ENCODE results near the gene GPRIN2. TPM values are rescaled to one million over a fixed set of nuclear protein-coding genes. Genes with fewer than 3 reads are reported as not detected.
A peak's percentile ranks its signal among the peaks of the same experiment; 100 is the strongest.
"Not testable (repeated sequence)": the region's sequence is repeated elsewhere in the genome, so short reads cannot be mapped to it uniquely, and the experiment has no call there.

The GPRIN2 gene
- total RNA-seq, 1 experiment from 2014 or later, result not detected

DNA sequence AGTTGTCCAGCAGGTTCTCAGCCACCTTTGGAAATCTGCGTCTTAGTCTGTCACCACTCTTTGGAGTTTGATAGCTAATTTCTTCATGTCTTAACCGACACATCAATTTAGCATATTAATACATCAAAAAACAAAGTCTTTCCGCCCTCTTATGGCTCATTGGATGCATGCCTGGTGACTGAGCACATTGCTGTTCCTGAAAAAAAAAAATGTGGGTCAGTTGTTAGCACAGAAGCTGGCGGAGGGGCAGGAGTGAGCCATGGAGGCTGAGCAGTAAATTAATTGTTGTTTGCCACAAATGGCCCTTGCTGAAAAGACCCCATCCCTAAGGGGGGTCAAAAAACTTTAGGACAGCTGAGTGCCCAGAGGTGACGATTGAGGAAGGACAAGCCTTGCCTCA, 16.9 kb upstream of the GPRIN2 start:
- DNase-seq (ENCODE audit: low spot score), result peak; percentile 11
- in situ Hi-C loops (cut with HindIII; ENCODE audit: low sequenced_read_pairs), result not testable (repeated sequence)

DNA sequence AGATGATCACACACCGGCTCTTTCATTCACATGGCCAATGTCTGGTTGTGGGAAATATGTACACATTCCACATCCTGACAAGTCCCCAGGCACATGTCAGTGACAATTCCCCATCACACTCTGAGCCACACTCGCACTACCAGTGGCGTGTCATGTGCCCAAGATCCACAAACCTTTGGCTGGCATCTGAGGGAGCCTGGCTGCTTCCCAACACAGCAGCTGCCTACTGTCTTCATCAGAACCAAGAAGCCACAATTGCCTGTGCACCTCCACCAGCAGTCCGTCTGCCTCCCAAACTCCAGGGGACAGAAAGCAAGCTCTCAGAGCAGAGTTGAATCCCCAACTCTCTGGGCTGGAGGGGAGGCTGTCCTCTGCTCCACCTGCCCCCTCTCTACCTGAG, 16.3 kb upstream of the GPRIN2 start:
- DNase-seq (ENCODE audit: low spot score); in situ Hi-C loops (cut with HindIII; ENCODE audit: low sequenced_read_pairs): not testable (repeated sequence)

DNA sequence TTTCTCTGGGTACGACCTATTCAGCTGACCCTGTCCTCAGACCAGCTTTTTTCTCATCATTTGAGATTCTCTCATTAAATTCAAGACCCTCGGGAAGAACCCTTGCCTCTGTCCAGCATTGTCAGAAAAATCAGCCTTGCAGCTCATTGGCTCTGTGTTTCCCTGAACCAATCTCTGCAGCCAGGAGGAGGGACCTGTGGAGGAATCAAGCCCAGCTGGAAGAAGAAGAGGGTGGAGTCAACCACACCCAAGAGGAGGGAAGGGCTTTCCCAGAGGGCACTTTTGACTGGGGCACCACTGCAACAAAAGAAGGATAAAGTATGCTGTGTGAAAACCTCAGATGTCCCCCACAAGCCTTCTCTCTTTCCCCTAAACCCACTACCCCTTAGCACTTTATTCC, 14.2 kb upstream of the GPRIN2 start:
- DNase-seq (ENCODE audit: low spot score); in situ Hi-C loops (cut with HindIII; ENCODE audit: low sequenced_read_pairs): not testable (repeated sequence)

DNA sequence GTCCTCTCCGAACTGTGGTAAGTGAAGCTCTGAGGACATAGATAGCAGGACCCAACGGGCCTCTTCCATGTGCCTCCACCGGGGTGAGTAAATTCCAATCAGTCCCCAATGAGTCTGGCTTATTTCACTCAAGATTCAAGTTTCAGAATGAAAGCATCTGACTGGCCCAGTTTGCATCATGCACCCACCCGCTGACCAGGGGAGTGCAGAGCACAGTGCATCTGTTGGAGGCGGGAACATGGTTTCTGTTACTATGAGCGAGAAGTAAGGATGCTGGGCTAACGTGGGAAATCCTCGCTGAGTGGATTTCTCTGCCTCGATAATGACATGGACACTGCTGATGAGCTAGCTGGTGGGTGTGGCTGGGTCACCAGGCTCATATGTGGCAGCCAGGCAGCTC, 10.7 kb upstream of the GPRIN2 start:
- in situ Hi-C loops (cut with HindIII; ENCODE audit: low sequenced_read_pairs); DNase-seq (ENCODE audit: low spot score): not testable (repeated sequence)

DNA sequence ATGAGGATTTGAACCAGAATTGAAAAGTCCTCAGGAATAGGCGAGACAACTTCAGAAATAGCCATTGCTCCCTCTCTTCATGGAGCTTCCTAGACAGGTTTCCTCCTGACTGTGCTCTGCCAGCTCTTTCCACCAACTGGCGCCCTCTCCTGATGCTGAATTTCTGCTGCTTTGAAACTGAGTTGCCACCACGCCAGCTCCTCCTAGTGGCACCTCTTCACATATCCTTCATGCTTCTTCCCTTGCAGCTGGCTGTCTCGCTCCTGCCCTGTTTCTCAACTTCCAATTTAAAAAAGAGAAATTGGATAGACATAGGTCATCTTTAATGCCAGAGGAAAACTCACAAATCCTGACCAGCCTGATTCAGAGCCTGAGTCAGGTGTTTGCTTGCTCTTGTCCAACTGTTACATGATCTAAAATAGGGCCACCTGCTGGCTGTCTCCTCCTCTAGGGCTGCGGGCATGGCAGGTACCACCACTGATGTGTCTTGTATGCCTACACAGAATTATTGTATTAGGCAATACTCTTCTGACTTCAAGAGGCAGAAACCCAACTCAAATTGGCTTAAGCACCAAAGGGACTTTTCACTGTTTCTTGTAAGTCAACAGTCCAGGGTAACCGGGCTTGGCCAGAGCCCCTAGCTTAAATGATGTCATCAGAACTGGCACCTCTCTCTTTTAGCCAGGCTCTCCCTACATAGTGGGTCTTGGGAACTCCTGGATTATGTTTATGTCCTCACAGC, 9.3 kb upstream of the GPRIN2 start:
- peak; percentile 88 for DNase-seq (ENCODE audit: low spot score)
- in situ Hi-C loops (cut with HindIII; ENCODE audit: low sequenced_read_pairs), result not testable (repeated sequence)

DNA sequence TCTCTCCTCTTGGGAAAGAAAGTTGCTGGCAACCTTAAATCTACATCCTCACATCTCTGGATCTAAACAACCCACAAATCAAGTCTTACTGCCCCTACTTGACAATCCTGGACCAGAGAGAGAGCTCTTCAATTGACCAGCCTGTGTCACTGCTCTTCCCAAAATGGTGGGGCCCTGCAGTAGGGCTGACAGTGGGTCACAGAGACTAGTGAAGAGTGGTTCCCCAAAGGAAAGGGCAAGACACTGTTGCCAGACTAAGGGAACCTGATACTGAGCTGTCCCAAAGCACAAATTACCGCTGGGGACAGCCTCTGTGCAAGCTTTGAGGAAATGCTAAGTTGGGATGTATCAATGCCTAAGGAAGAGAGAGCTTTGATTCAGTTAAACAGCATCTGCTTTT, 4.5 kb upstream of the GPRIN2 start:
- in situ Hi-C loops (cut with HindIII; ENCODE audit: low sequenced_read_pairs), result no loop called here

DNA sequence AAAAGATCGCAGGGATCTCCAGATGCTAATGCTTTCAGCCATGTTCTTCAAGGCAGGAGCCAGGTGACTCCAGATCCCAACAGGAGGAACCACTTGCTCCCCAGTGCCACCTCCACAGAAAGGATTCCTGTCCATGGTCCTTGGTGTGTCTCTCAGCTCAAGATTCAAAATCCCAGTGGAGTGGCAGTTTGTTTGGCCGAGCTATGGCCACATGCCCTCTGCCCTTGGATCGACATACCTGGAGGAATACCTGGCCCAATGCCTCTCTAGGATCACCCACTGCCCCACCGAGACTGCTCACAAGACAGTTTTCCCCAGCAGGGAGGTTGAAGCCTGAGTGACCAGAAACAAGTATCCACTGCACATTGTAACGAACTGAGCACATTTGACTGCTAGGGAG, 3.9 kb upstream of the GPRIN2 start:
- no peak for DNase-seq (ENCODE audit: low spot score)
- in situ Hi-C loops (cut with HindIII; ENCODE audit: low sequenced_read_pairs), result no loop called here

More for the DNA sequence above, 4.5 kb upstream of the GPRIN2 start:
- no peak for DNase-seq (ENCODE audit: low spot score)

DNA sequence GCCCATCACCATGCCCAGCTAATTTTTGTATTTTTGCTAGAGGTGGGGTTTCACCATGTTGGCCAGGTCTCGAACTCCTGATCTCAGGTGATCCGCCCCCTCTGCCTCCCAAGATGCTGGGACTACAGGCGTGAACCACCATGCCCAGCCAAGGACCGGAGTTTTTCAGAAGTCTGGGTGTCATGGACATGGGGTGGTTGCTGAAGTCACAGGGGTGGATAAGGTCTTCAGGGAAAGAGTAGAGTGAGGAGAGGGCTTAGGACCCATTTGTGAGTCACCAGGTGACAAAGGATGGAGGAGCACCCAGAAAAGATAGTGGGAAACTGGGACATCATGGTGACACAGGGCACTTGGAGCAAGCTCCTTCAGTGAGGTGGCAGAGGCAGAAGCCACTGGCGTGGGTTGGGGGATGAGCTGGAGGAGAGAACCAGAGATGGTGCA, 2.8 kb upstream of the GPRIN2 start:
- in situ Hi-C loops (cut with HindIII; ENCODE audit: low sequenced_read_pairs), result no loop called here
- DNase-seq (ENCODE audit: low spot score), result no peak

DNA sequence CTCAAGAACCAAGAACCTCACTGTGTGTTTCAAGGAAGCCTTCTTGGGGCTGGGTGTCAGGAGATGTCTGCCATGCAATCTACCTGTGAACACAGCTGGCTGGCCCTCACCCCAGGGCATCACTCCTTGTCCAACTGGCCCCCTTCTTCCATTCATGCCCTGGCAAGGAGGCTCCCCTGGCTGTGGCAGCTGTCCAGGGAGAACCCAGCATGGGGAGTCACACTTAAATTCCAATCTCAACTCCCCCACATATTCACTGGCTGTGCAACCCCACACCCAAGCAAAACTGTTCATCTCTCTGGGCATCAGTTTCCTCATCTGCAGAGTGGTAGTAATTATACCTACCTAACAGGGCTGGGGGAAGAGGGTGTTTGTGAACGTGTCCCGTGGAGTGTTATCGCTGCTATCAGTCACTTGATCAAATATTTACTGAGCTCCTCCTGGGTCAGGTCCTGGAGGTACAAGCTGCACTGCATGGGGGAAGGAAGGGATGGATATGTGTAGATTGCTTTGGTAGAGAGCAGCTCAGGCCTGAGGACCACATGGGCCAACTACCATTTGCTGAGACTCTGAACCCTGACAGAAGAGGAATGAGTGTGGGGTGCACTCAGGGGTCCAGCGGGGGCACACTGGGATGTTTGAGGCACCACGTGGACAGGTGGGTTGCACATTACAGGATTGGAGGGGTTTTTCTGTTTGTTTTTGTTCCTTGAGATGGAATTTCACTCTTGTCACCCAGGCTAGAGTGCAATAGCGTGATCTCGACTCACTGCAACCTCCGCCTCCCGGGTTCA, 2.1 kb upstream of the GPRIN2 start:
- no peak for DNase-seq (ENCODE audit: low spot score)

DNA sequence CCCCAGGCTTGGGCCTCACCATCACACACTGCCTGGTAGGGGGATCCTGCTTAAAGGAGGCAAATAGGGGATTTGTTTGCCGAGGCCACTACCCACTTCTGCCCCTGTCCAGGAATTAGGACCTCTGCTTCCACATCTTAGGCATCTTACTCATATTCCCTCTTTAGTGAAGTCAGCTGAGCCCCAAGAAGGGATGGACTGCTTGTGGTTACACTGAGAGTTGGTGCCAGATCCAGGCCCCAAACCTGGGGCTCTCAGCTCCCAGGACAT, 1.6 kb upstream of the GPRIN2 start:
- no peak for DNase-seq (ENCODE audit: low spot score)
- in situ Hi-C loops (cut with HindIII; ENCODE audit: low sequenced_read_pairs), result no loop called here

More for the DNA sequence above, 2.1 kb upstream of the GPRIN2 start:
- in situ Hi-C loops (cut with HindIII; ENCODE audit: low sequenced_read_pairs), result no loop called here

DNA sequence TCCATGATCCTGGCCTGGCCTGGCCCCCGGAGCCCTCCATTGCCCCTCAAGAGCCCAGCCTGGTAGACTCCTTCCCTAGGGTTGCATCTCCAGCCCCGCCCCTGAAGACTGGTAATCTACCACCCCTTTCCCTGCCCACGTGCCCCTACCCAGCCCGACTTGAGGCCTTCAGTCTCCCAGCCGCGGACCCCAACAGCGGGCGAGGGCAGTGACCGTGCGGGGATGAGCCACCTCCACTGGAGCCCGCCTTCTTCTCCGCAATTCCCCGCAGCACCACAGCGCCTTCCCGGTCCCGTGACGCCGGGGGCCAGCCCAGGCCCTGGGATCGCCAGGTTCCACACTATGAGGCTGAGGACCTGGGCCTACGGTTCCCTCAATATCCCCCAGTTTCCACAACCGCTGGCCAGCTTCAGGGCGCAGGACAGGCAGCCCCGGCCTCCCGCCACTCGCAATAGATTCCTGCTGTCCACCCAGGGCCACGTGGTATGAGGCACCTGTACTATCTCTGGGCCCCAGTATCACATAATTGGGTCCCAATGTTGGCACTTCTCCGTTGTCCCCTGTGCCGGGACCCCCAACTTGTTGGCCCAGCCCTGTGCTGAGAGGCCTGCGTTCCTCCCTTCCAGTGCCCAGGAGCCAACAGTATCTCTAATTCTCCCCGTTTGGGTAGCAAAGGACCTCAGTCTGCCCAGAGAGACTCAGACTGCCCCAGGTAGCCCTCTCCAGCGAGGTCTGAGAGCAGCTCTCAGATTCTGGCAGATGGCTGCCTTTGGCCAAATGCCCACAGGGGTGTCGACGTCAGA, 1.1 kb upstream of the GPRIN2 start:
- in situ Hi-C loops (cut with HindIII; ENCODE audit: low sequenced_read_pairs), result no loop called here
- no peak for DNase-seq (ENCODE audit: low spot score)

DNA sequence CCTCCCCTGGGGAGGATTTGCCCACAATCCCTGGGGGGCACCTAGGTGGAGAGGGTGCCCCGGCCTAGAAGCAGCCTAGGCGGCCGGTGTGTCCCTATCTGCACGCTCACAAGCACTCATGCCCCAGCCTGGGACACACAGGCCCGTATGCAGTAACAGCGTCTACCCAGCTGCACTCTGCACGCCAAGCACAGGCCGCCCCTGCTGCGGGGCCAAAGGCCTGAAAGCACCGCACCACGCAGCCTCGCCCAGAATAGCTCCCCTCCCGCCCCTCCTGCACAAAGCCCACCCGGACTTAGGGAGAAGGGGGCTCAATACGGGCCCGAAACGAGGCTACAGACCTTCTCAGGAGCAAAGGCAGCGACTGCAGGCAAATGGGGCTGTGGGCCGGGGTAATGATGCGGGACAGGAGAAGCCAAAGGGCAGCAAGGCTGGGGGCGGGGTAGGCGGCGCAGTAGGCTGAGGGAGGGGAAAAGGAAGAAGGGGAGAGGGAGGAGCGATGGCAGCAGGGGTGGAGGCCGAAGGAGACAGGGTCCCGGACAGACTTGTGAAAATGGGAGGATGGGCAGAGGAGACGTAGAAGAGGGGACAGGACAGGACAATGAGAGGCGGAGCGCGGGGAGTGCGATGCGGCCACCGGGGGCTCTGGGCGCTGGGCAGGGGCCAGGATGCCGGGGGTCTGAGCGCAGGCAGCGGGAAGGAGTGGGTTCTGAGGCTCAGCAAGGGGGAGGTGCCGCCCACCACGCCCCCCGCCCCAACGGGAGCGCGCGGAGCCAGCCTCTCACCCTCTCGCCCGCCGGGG, 544 bp downstream of the GPRIN2 start:
- peak; percentile 69 for DNase-seq (ENCODE audit: low spot score)
- in situ Hi-C loops (cut with HindIII; ENCODE audit: low sequenced_read_pairs), result no loop called here

DNA sequence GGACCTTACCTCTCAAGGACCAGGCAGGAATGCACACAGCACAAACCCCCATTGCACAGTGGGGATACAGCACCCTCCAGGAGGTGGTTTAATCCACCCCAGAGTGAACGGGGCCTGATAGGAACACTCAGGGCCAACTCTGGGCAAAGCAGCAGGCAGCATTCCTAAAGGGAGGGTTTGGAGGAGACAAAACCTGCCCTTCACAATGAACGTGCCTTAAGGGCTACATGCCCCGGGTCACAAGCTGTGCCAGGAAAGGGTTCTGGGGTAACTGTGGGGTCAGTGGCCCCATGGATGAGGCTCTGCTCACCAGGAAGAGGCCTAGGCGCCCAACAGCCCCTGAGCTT, 1.1 kb downstream of the GPRIN2 start:
- in situ Hi-C loops (cut with HindIII; ENCODE audit: low sequenced_read_pairs), result no loop called here
- DNase-seq (ENCODE audit: low spot score), result peak; percentile 57

DNA sequence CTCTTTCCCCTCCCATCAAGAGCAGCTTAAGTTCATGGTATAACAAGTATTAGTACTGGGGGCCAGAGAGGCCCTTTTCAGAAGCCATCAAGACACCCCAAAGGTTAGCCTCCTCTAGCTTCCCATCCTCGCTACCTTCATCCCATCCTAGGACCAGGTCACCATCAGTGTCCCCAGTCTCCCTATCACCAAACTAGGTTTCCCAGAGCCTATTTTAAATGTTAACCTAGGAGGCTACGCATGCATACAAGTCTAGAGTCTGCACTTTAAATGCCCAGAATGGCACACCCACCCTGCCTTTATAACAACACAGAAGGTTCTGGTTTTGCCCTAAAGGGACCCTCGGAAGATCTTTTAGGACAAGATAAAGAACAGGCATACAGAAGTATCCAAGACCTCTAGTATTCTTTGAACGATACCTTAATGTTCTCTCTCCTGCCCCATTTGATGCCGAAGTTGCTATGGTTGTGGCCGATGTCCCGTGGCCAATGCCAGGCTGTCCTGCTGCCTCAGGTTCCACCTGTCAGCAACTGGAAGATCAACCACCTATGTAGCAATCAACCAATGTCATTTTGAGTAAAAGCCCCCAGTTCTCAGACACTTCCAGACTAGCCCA, 2.2 kb downstream of the GPRIN2 start:
- DNase-seq (ENCODE audit: low spot score), result peak; percentile 23
- in situ Hi-C loops (cut with HindIII; ENCODE audit: low sequenced_read_pairs), result no loop called here

DNA sequence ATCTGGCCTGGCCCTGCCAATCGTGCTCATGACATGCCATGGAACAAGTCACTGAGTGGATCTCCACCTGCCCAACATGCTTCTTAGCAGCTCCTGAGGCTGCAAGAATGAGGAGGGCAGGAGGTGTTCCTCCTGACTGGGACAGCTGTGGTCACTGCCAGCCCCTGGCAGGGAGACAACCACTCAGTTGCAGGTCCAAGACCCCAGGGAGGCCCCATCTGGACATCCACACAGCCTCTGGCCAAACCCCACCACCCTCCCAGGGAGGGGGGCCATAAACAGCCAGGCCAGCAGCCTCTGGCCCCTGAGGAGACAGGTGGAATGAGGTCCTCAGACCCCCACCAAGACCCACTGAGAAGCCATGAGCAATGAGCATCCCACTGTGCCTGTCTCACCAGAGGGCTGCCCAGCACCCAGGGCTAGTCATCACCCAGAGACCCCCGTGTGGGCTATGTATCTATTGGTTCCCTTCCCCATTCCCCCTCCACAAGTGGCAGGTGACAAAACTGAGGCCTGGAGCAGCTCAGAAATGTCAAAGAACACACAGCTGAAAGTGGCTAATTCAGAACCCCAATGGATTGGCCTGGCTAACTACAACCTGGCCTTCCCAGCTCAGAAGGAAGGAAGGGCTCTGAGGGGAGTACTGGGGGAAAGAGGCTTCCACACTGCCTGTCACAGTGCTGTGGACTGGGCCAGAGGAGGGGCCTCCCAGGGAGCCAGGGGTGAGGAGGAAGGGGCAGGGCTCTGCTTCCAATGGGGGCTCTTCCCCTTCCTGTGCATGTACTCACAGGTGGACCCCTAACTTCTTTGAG, 3.0 kb downstream of the GPRIN2 start:
- in situ Hi-C loops (cut with HindIII; ENCODE audit: low sequenced_read_pairs), result no loop called here
- DNase-seq (ENCODE audit: low spot score), result no peak

DNA sequence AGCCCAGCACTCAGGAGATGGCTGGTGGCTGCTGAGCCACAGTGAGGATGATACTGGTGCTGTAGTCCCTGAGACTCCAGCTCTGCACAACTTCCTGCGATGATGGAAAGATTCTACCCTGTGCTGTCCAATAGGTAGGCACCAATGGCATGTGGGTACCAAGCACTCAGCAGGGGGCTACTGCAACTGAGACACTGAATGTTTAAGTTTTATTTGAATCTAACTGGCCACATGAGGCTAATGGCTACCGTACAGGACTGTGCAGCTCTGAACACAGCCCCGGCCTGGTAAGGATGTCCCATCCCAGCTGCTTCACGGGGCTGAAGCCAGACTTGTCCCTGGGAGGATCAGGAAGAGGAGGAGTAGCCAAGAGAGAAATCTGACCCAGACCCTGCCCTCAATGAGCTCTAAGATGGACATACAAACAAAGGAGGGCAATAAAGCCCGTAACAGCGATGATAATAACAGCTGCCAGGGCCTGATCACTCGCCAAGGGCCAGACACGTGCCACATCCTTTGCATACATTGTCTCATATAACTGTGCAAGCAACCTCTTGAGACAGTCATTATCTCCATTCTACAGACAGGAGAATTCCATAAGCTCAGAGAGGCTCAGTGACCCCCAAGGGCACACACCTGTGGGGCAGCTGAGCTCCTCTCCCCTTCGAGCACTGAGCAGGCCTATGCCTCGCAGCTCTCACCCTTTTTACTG, 3.8 kb downstream of the GPRIN2 start:
- DNase-seq (ENCODE audit: low spot score), result no peak
- in situ Hi-C loops (cut with HindIII; ENCODE audit: low sequenced_read_pairs), result no loop called here

DNA sequence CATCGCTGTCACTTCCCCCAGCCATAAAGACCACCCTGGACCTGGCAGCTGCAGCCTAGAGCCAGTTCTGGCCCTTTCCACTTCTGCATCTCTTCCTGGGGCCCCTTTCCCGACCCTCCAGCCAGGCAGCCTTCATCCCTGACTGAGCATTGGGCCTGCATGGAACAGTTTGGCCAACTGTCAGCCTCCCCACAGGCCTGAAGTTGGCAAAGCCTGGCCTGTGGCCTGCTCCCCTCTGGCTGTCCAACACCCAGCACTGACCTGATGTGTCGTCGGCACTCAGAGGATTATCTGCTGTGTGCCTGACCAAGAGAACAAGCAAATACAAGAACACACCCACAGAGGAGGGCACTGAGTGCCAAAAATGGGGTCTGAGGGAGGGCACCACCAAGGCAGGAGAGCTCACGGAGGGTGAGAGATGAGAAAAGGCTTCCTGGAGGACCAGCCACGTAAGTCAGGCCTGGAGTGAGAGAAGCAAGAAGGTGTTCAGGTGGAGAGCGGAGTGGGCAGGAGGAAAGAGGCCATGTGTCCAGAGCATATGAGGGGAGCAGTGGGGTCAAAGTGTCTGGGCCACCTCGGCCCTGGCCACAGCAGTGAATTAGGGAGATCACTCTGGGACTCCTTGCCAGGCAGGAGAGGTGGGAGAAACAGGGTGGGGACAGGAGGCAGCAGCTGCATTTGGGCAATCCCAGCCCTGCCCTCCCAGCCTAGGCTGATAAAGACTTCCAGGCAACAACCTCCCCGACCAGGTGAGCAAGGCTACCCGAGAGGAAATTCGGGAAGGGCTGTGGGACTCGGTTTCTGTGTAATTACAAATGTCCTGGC, 4.5 kb downstream of the GPRIN2 start:
- peak; percentile 85 for DNase-seq (ENCODE audit: low spot score)
- in situ Hi-C loops (cut with HindIII; ENCODE audit: low sequenced_read_pairs), result no loop called here

Data from G401 (cell line).